Liver (tissue), 9 donors: ENCODE measurements around the gene KIF22. TPM values are rescaled to one million over a fixed set of nuclear protein-coding genes. Genes with fewer than 3 reads are reported as not detected.
"Not testable (repeated sequence)": the region's sequence is repeated elsewhere in the genome, so short reads cannot be mapped to it uniquely, and the experiment has no call there.

ENCODE experiments used
- DNase-seq: peaks from one replicate; pipeline ENCODE4 v3.0.0-alpha.2; 2017; ENCODE audit warnings: low spot score
- H3K27ac ChIP-seq, 2 donors: one replicate each; pipeline ENCODE4 v1.7.0; 2013; ENCODE audit warnings: inconsistent platforms in 2 of 2, low read length in 2 of 2, control low read depth in 1 of 2, low read depth in 1 of 2, mild to moderate bottlenecking in 1 of 2
- H3K27me3 ChIP-seq, 4 donors: one replicate each; pipeline versions ENCODE4 v1.6.1 to v1.7.0; 2013; ENCODE audit warnings: low read length in 3 of 4, inconsistent platforms in 1 of 4, mild to moderate bottlenecking in 1 of 4, moderate library complexity in 1 of 4; ENCODE audit not compliant: control insufficient read depth in 4 of 4, insufficient read depth in 4 of 4
- H3K36me3 ChIP-seq, 4 donors: one replicate each; pipeline versions ENCODE4 v1.6.1 to v1.7.0; 2013; ENCODE audit warnings: low read length in 3 of 4, mild to moderate bottlenecking in 3 of 4, low read depth in 1 of 4, moderate library complexity in 1 of 4; ENCODE audit not compliant: control insufficient read depth in 4 of 4, insufficient read depth in 3 of 4
- H3K4me1 ChIP-seq, 4 donors: one replicate each; pipeline versions ENCODE4 v1.6.1 to v1.7.0; 2013; ENCODE audit warnings: low read length in 3 of 4, mild to moderate bottlenecking in 3 of 4, moderate library complexity in 1 of 4; ENCODE audit not compliant: control insufficient read depth in 4 of 4, insufficient read depth in 4 of 4
- H3K4me3 ChIP-seq, 3 donors: one replicate each; pipeline versions ENCODE4 v1.6.1 to v1.7.0; 2013; ENCODE audit warnings: low read length in 3 of 3, control low read depth in 1 of 3, low read depth in 1 of 3, mild to moderate bottlenecking in 1 of 3
- H3K9ac ChIP-seq, 2 donors: one replicate each; pipeline ENCODE4 v1.7.0; 2013; ENCODE audit warnings: low read length in 2 of 2, mild to moderate bottlenecking in 2 of 2, moderate library complexity in 2 of 2, control low read depth in 1 of 2, low read depth in 1 of 2
- H3K9me3 ChIP-seq, 4 donors: one replicate each; pipeline versions ENCODE4 v1.6.1 to v1.7.0; 2013; ENCODE audit warnings: low read length in 3 of 4; ENCODE audit not compliant: control insufficient read depth in 4 of 4
- ATF3 ChIP-seq: IDR thresholded peaks from 2 replicates; pipeline ENCODE4 v1.6.1; 2016; ENCODE audit warnings: antibody characterized with exemption
- EGR1 ChIP-seq, 2 donors: IDR thresholded peaks; 2 replicates each; pipeline ENCODE4 v1.6.1; 2016 to 2018; ENCODE audit warnings: antibody characterized with exemption in 2 of 2, low read depth in 2 of 2
- FOXA2 ChIP-seq: IDR thresholded peaks from 2 replicates; pipeline ENCODE4 v1.6.1; 2016; ENCODE audit warnings: antibody characterized with exemption
- GABPA ChIP-seq, 2 donors: IDR thresholded peaks in 1 of 2; conservative IDR thresholded peaks in 1 of 2; 2 replicates each; pipeline ENCODE4 v1.6.1; 2016; ENCODE audit warnings: antibody characterized with exemption in 2 of 2, mild to moderate bottlenecking in 1 of 2, moderate library complexity in 1 of 2
- HNF4A ChIP-seq, 2 donors: conservative IDR thresholded peaks; 2 replicates each; pipeline ENCODE4 v1.6.1; 2016; ENCODE audit warnings: antibody characterized with exemption in 2 of 2, mild to moderate bottlenecking in 2 of 2
- HNF4G ChIP-seq: IDR thresholded peaks from 2 replicates; pipeline ENCODE4 v1.6.1; 2016; ENCODE audit warnings: antibody characterized with exemption
- JUND ChIP-seq, 2 donors: IDR thresholded peaks; 2 replicates each; pipeline ENCODE4 v1.6.1; 2016; ENCODE audit warnings: antibody characterized with exemption in 2 of 2
- MAX ChIP-seq: IDR thresholded peaks from 2 replicates; pipeline ENCODE4 v1.6.1; 2016; ENCODE audit warnings: antibody characterized with exemption
- NR2F2 ChIP-seq: IDR thresholded peaks from 2 replicates; pipeline ENCODE4 v1.6.1; 2016; ENCODE audit warnings: antibody characterized with exemption
- RAD21 ChIP-seq, 2 donors: IDR thresholded peaks; 2 replicates each; pipeline ENCODE4 v1.6.1; 2016; ENCODE audit warnings: antibody characterized with exemption in 2 of 2, mild to moderate bottlenecking in 2 of 2
- REST ChIP-seq: IDR thresholded peaks from 2 replicates; pipeline ENCODE4 v1.6.1; 2016; ENCODE audit warnings: antibody characterized with exemption, mild to moderate bottlenecking
- RXRA ChIP-seq, 2 donors: IDR thresholded peaks; 2 replicates each; pipeline ENCODE4 v1.6.1; 2017 to 2018; ENCODE audit warnings: antibody characterized with exemption in 2 of 2, mild to moderate bottlenecking in 1 of 2
- SP1 ChIP-seq: IDR thresholded peaks from 2 replicates; pipeline ENCODE4 v1.6.1; 2018; ENCODE audit warnings: antibody characterized with exemption, mild to moderate bottlenecking
- TAF1 ChIP-seq: conservative IDR thresholded peaks from 2 replicates; pipeline ENCODE4 v1.6.1; 2016; ENCODE audit warnings: antibody characterized with exemption, mild to moderate bottlenecking
- YY1 ChIP-seq: IDR thresholded peaks from 2 replicates; pipeline ENCODE4 v1.6.1; 2016; ENCODE audit warnings: antibody characterized with exemption, mild to moderate bottlenecking
- ZBTB33 ChIP-seq: IDR thresholded peaks from 2 replicates; pipeline ENCODE4 v1.6.1; 2016; ENCODE audit warnings: antibody characterized with exemption
- WGBS: extraction: QIAGEN DNeasy Blood & Tissue Kit; methylation state at CpG from one replicate; pipeline ENCODE4 v1.1.7; 2013; 5-methylcytosine and 5-hydroxymethylcytosine counted together
- polyA plus RNA-seq, 2 donors: library from polyadenylated mRNA; stranded (reverse) in 1 of 2; unstranded in 1 of 2; fragments of 200-250 nt in 1 of 2; fragments of >200 nt in 1 of 2; fragmentation: Nextera tagmentation in 1 of 2; extraction: Ambion mirVana in 1 of 2; gene quantifications; one replicate each; pipeline versions ENCODE4 v1.2.1 to v1.2.3, GENCODE V29; 2013 to 2015
- total RNA-seq, 2 donors: library from RNA; depleted of rRNA; stranded (reverse); fragments of >200 nt; gene quantifications; one replicate each; pipeline ENCODE4 v1.2.3, GENCODE V29; 2014
- donor health status: healthy.
- donor health status: healthy.
- donor health status: healthy.
- donor health status: healthy.
- donor health status: healthy.

KIF22 gene
- total and polyA plus RNA-seq, 4 donors = 15.0 to 80.1 (median 49.3) TPM

- no peak for TF ChIP-seq RAD21 (IDR thresholded peaks at IDR 0.05)
Observed at GRCh38 chr16:29779474-29779873, 11.1 kb upstream of the KIF22 start (continued).

GRCh38 chr16:29783094-29783953, 7.2 kb upstream of the KIF22 start:
- WGBS = 83% methylated on average over 13 of the region's 13 CpGs
- not testable (repeated sequence) for DNase-seq

GRCh38 chr16:29784157-29784556, 6.4 kb upstream of the KIF22 start:
- TF ChIP-seq JUND (IDR thresholded peaks at IDR 0.05) (no peak), HNF4A (conservative IDR thresholded peaks at IDR 0.05) (no peak), ATF3 (no peak), MAX (no peak)
- Histone ChIP-seq H3K9ac (no peak overlapping the region), H3K4me1 (peaks cover 0 to 3% (median 2%) of the 10 kb centered on the region in 4 donors), H3K27me3 (no peaks in the 10 kb centered on the region), H3K9me3 (no peaks in the 10 kb centered on the region), H3K27ac (no peak overlapping the region), H3K36me3 (no peaks in the 10 kb centered on the region), H3K4me3 (no peak overlapping the region)
- no peak for DNase-seq
- WGBS = 95% methylated on average over 2 of the region's 2 CpGs

More at GRCh38 chr16:29783094-29783953, 7.2 kb upstream of the KIF22 start:
- not testable (repeated sequence) for H3K27ac ChIP-seq, H3K27me3 ChIP-seq, H3K9ac ChIP-seq, H3K36me3 ChIP-seq, H3K9me3 ChIP-seq, H3K4me3 ChIP-seq, H3K4me1 ChIP-seq
- TF ChIP-seq HNF4A (conservative IDR thresholded peaks at IDR 0.05) = peak; percentile 34 to 56

GRCh38 chr16:29784901-29785500, 5.5 kb upstream of the KIF22 start:
- H3K27ac ChIP-seq = no peak overlapping the region
- no peaks in the 10 kb centered on the region for H3K9me3 ChIP-seq
- no peak overlapping the region for H3K9ac ChIP-seq
- WGBS = 26% methylated on average over 38 of the region's 38 CpGs
- peak; percentile 79 for DNase-seq
- H3K4me1 ChIP-seq = peaks cover 3 to 5% (median 5%) of the 10 kb centered on the region in 4 donors
- no peaks in the 10 kb centered on the region for H3K27me3 ChIP-seq
- H3K36me3 ChIP-seq = no peaks in the 10 kb centered on the region
- H3K4me3 ChIP-seq = peak overlapping the region in 2 of 3 donors; percentile 18 to 27
- TF ChIP-seq YY1 = peak; percentile 71
- no peak for TF ChIP-seq NR2F2
- TF ChIP-seq HNF4G = no peak
- TF ChIP-seq TAF1 = no peak
- no peak for TF ChIP-seq SP1
- TF ChIP-seq ATF3 = no peak
- TF ChIP-seq HNF4A (conservative IDR thresholded peaks at IDR 0.05) = no peak
- no peak for TF ChIP-seq GABPA (IDR thresholded peaks at IDR 0.05 in 1 of 2, conservative IDR thresholded peaks at IDR 0.05 in 1 of 2)
- peak; percentile 45 for TF ChIP-seq REST
- TF ChIP-seq ZBTB33 = no peak
- no peak for TF ChIP-seq EGR1 (IDR thresholded peaks at IDR 0.05; ENCODE audit: low read depth in 2 of 2)
- no peak for TF ChIP-seq RXRA (IDR thresholded peaks at IDR 0.05)
- TF ChIP-seq FOXA2 = no peak
